Cardiac muscle cell (in vitro differentiated cells and primary cell): Measurements from ENCODE around the gene ACTA2. TPM values are rescaled to one million over a fixed set of nuclear protein-coding genes. Genes with fewer than 3 reads are reported as not detected.

Experiments
- DNase-seq, 2 donors: peaks; one replicate each; pipeline versions ENCODE4 v3.0.0 to v3.0.0-alpha.2; 2010 to 2017; ENCODE audit warnings: low read depth in 1 of 2, low spot score in 1 of 2
- H3K27ac ChIP-seq: fragments of 200-600 bp; sonication (generic); 2 replicates; pipeline ENCODE4 v1.5.1; 2016
- H3K27me3 ChIP-seq: fragments of 200-600 bp; sonication (generic); 2 replicates; pipeline ENCODE4 v1.6.0; 2016; ENCODE audit warnings: control low read depth
- H3K36me3 ChIP-seq: fragments of 200-600 bp; sonication (generic); 2 replicates; pipeline ENCODE4 v1.5.1; 2016; ENCODE audit warnings: control low read depth
- H3K4me1 ChIP-seq: fragments of 200-600 bp; sonication (generic); 2 replicates; pipeline ENCODE4 v1.8.1; 2017; ENCODE audit warnings: low read depth, mild to moderate bottlenecking, mixed run types
- H3K4me3 ChIP-seq: fragments of 200-600 bp; sonication (generic); 2 replicates; pipeline ENCODE4 v1.5.1; 2016; ENCODE audit warnings: mild to moderate bottlenecking
- H3K9me3 ChIP-seq: fragments of 200-600 bp; sonication (generic); 2 replicates; pipeline ENCODE4 v1.5.1; 2017; ENCODE audit warnings: low read depth, mild to moderate bottlenecking, control low read depth
- polyA plus RNA-seq: library from polyadenylated mRNA; unstranded; fragments of >200 nt; fragmentation: Nextera tagmentation; extraction: Ambion mirVana; gene quantifications from 2 replicates; pipeline ENCODE4 v1.2.1, GENCODE V29; 2016
- total RNA-seq: library from RNA; depleted of rRNA; stranded (reverse); fragments of >200 nt; gene quantifications from 2 replicates; pipeline ENCODE4 v1.2.3, GENCODE V29; 2016
- TF ChIP-seq, protein P1 (sequence below): IDR thresholded peaks from 2 replicates; pipeline ENCODE4 v1.5.1; 2012; ENCODE audit warnings: low read depth, mild to moderate bottlenecking, low read length

Gene ACTA2
- total and polyA plus RNA-seq, 2 experiments from 2014 or later: 405 to 2,064 TPM

DNA sequence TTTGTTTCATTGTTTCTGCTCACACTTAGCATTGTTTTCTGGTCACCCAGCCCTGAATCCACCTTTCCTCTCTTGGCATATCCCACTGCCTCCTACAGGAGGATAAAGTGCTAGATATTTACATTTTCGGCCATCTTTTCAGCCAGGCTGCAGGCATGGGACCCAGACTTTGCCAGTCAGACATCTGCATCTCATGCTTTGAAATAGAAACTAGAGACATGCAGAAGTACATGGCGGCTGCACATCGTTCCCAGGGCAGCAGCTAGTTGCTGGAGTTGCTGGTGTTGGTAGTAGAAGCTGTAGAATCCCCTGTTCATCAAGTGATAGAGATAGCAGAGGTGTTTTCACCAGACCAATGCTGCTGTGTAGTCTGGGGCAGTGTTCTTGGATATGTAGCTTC lies 53.8 kb downstream of the ACTA2 start:
- Histone ChIP-seq H3K4me1 (peaks cover 18% of the 10 kb centered on the region), H3K36me3 (no peaks in the 10 kb centered on the region), H3K9me3 (no peaks in the 10 kb centered on the region), H3K4me3 (no peak overlapping the region), H3K27me3 (no peaks in the 10 kb centered on the region), H3K27ac (no peak overlapping the region)
- TF ChIP-seq, protein P1, sequence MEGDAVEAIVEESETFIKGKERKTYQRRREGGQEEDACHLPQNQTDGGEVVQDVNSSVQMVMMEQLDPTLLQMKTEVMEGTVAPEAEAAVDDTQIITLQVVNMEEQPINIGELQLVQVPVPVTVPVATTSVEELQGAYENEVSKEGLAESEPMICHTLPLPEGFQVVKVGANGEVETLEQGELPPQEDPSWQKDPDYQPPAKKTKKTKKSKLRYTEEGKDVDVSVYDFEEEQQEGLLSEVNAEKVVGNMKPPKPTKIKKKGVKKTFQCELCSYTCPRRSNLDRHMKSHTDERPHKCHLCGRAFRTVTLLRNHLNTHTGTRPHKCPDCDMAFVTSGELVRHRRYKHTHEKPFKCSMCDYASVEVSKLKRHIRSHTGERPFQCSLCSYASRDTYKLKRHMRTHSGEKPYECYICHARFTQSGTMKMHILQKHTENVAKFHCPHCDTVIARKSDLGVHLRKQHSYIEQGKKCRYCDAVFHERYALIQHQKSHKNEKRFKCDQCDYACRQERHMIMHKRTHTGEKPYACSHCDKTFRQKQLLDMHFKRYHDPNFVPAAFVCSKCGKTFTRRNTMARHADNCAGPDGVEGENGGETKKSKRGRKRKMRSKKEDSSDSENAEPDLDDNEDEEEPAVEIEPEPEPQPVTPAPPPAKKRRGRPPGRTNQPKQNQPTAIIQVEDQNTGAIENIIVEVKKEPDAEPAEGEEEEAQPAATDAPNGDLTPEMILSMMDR: no peak
- no peak for DNase-seq

DNA sequence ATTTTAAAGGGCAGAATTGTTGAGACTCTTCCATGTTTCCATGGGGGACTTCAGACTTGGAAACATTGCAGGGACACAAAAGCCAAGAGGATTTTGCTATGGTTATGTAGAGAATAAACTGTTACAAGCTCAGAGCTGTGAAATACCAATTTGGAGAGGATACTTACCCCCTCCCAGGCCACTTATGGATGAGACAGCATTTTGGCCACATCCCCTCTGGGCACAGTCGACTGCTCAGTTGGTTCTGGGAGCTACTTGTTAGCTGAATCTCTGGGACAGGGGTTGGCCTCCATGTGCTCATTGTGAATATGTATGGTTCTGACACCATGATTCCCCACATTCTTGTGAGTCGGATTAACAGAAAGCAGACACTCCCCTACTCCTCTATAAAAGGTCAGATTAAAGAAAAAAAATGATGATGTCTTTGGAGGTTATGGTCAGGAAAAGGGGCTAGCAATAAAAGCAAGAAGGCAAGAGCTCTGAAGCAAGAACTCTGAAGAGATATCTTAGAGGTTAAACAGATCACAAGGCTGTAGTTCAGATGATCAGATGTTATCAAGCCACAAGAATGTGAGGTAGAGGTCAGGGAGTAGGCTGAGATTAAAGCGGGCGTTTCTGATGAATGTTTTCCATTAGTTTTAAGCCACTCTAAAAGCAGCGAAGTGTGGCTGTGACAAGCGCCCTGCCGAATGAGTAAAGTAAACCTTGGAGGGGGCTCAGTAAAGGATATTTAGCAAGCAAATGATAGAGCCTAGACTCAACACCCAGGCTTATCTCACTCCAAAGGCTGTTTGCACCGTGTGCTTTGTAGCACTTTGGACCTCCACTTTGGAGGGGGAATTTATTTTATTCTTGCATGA lies 55.3 kb downstream of the ACTA2 start:
- peak overlapping the region; percentile 49 for H3K27ac ChIP-seq
- H3K4me3 ChIP-seq: no peak overlapping the region
- TF ChIP-seq, protein P1: no peak
- H3K9me3 ChIP-seq: no peaks in the 10 kb centered on the region
- peaks cover 18% of the 10 kb centered on the region for H3K4me1 ChIP-seq
- peak in 1 of 2 donors; percentile 49 for DNase-seq
- no peaks in the 10 kb centered on the region for H3K36me3 ChIP-seq
- H3K27me3 ChIP-seq: no peaks in the 10 kb centered on the region

DNA sequence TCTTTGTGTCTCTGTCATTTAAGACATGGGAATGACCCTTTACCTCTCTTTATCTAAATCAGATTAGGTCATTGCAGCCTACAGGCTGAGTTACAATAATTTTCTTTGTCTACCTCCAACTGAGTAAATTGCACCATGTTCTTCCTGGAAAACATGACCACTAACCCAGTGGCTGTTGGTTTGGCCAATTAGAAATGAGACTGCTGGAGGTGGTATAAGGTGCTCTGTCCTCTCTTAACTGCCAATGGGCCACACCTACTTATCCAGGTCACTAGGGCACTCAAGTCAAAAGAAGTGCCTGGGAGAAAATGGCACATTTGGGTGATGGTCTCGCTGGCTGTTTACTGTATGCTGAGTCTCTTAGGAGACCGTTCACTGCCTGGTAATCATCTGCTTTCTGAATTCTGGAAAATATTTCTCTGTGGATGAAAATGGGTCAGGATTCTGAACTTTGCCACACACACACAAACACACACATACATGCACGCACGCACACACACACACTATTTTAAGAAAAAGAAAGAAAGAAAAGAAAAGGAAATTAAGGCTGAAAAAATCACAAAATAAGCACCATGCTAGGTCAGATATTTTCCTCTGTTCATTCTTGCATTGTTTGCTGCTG lies 56.1 kb downstream of the ACTA2 start:
- H3K27me3 ChIP-seq: no peaks in the 10 kb centered on the region
- H3K4me1 ChIP-seq: peaks cover 18% of the 10 kb centered on the region
- DNase-seq: no peak
- H3K9me3 ChIP-seq: no peaks in the 10 kb centered on the region
- H3K27ac ChIP-seq: peak overlapping the region; percentile 49
- TF ChIP-seq, protein P1: no peak
- no peak overlapping the region for H3K4me3 ChIP-seq
- H3K36me3 ChIP-seq: no peaks in the 10 kb centered on the region

DNA sequence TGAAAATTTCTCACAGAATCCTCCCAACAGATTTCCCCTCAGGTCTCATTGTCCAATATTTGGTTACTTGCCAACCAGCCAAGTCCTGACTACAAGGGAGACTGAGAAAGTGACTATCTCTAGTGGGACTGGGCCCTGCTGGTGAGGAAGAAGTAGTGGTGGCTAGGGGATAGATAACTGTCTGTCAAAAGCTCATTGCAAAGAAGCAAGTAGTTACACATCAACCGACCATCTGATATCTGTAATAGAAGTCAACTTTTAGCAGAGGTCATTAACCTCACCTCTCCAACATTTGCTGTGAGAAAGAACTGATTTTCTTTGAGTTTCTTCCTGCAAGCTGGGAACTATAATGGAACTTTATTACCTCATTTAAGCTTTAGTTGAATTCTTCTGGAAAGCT lies 57.3 kb downstream of the ACTA2 start:
- Histone ChIP-seq H3K36me3 (no peaks in the 10 kb centered on the region), H3K4me3 (no peak overlapping the region), H3K9me3 (no peaks in the 10 kb centered on the region), H3K27me3 (no peaks in the 10 kb centered on the region), H3K27ac (no peak overlapping the region), H3K4me1 (peaks cover 18% of the 10 kb centered on the region)
- TF ChIP-seq, protein P1: no peak
- no peak for DNase-seq

DNA sequence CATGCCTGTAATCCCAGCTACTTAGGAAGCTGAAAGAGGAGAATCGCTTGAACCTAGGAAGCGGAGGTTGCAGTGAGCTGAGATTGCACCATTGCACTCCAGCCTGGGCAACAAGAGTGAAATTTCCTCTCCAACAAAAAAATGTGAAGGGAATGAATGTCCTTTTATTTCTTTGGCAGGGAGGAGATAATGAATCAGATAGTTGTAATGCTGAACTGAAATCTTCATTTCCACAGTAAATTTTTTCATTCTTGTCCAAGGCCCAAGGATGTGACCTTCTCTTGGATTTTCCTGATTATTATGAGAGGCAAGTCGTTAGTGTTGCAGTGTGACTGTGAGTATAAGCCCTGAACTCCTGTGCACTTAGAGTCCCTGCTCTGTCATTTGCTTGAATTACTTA lies 59.0 kb downstream of the ACTA2 start:
- TF ChIP-seq, protein P1: no peak
- Histone ChIP-seq H3K27me3 (no peaks in the 10 kb centered on the region), H3K9me3 (no peaks in the 10 kb centered on the region), H3K4me1 (peaks cover 18% of the 10 kb centered on the region), H3K4me3 (no peak overlapping the region), H3K27ac (no peak overlapping the region), H3K36me3 (no peaks in the 10 kb centered on the region)
- peak in 1 of 2 donors; percentile 63 for DNase-seq
